ENCODE measurements around the gene PRIMA1.
"Not testable (repeated sequence)": the region's sequence is repeated elsewhere in the genome, so short reads cannot be mapped to it uniquely, and the experiment has no call there.

Gene PRIMA1

DNA sequence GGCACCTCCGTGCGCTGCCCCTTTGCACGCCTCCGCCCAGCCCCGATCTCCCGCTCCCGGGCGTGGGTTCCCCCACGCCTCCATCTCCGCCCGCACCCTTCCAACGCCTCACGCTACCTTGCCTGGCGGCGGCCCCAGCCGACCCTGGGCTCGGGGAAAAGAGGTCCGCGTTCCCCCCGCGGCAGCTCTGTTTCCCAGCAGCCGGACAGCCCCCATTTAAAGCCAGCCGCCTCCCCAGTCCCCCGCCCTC lies at the start of gene PRIMA1:
TSS of gene PRIMA1 (minus strand) at position 193 of the 250 bp plus-strand sequence. CDS start 767 bp downstream, outside the sequence.
- DNase-seq, result no peak

GRCh38 chr14:93834699-93835371 lies 46.5 kb upstream of the PRIMA1 start:
- no peak for DNase-seq

DNA sequence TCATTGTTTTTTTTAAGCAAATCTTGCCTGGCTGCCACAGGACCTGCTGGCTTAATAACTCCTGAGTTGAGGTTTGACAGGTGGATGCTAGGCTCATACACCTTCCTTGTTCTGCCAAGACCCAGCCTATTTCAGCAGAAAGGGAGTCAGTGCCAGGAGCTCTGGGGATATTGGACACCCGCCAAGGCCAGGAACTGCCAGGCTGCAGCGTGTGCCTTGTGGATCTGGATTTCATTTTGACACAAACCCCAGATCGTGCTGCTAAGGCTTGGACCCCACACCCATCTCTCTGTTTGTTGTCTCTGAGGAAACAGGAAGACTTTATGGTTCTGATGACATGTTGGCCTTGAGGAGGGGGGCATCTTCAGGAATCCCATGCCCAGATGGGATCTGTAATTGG lies 44.4 kb upstream of the PRIMA1 start:
- DNase-seq, result no peak

DNA sequence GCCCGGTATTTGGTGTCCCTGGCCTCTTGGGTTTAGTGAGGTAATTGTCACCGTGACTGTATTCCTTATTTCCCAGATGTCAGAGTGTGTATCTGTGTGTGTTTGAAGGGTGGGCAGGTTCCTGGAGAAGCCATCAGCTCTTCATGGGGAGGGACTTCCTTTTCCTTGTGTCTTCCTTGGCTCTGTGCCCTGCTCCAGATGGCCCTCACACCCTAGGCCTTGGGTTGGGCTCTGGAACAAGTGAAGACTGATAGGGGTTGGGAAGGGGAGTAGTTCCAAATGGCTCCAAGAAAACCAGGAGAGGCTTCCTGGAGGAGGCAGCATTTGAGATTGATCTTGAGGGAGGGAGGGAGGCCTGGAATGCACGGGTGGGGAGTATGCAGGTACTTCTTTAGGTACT lies 43.8 kb upstream of the PRIMA1 start:
- no peak for DNase-seq

DNA sequence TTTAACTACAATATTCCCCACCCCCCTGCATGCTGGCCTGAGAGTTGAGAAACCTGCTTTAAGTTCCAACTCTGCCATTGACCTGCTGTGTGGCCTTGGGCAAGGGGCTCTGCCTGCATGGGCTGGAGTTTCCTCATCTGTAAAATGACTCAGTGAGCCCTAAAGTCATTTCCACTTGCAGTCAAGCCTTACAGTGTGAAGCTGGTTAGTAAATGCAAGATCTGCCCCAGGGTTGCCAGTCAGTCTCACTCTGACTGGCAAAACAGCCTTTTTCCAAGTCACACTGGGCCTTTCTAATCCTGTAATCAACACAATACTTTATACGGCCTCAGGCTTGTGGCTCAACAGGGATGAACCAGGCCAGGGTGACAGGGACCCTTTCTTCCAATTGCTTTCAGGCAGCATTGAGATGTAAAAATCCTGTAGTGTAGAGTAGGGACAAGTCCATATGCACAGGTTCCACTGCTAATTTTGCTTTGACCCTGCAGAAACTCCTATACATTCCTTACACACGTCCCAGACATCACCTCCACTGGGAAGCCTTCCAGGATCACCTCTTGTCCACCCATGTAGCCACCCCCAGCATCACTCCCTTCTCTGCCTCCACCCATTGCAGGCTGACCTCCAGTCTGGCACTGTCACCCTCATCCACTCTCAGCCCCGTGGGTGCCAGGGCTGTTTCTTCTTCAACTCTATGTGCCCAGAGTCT lies 42.6 kb upstream of the PRIMA1 start:
- DNase-seq, result no peak

- no peak for DNase-seq
Observed at GRCh38 chr14:93829839-93830481, 41.7 kb upstream of the PRIMA1 start.

- DNase-seq, result no peak
Observed at GRCh38 chr14:93825235-93825553, 36.9 kb upstream of the PRIMA1 start.

- no peak for DNase-seq
Observed at GRCh38 chr14:93824518-93825234, 36.4 kb upstream of the PRIMA1 start.

- DNase-seq, result no peak
Observed at GRCh38 chr14:93824076-93824475, 35.8 kb upstream of the PRIMA1 start.

DNA sequence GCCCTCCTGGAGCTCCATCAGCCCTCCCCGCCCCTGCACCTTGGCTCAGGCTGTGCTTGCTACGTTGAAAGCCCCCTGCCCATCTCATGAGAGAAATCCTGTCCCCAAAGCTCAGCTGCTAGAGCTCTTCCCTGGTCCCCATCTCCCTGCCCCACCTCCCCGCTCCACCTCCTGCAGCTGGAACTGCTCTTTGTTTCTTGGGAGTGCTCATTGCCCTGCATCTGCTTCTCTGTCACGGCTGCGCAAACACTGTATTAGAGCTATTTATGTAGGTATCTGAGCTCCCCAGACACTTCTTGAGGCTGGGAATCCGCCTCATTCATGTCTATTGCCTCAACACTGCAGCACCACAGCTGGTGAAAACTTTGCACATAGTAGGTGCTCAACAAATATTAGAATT lies 32.8 kb upstream of the PRIMA1 start:
- no peak for DNase-seq

GRCh38 chr14:93818857-93819256 lies 30.6 kb upstream of the PRIMA1 start:
- no peak for DNase-seq

DNA sequence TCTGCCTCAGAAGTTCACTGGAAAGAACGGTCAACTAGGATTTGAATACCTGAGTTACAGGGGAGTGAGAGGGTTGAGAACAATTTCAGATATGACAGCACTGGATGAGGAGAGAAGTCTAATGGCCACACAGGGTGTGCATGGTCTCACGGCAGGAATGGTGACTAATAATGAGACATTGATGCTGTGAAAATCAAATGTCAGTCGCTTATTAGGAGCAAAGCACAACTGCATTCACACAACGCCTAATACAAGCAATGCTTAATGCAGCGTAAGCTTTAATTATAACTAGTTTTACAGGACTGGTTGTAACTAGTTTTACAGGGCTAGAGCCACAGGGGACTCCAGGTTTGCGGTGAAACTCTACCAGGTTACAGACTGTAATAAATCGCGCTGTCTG lies 23.4 kb upstream of the PRIMA1 start:
- DNase-seq, result no peak

- DNase-seq, result no peak
Observed at GRCh38 chr14:93811020-93811419, 22.7 kb upstream of the PRIMA1 start.

DNA sequence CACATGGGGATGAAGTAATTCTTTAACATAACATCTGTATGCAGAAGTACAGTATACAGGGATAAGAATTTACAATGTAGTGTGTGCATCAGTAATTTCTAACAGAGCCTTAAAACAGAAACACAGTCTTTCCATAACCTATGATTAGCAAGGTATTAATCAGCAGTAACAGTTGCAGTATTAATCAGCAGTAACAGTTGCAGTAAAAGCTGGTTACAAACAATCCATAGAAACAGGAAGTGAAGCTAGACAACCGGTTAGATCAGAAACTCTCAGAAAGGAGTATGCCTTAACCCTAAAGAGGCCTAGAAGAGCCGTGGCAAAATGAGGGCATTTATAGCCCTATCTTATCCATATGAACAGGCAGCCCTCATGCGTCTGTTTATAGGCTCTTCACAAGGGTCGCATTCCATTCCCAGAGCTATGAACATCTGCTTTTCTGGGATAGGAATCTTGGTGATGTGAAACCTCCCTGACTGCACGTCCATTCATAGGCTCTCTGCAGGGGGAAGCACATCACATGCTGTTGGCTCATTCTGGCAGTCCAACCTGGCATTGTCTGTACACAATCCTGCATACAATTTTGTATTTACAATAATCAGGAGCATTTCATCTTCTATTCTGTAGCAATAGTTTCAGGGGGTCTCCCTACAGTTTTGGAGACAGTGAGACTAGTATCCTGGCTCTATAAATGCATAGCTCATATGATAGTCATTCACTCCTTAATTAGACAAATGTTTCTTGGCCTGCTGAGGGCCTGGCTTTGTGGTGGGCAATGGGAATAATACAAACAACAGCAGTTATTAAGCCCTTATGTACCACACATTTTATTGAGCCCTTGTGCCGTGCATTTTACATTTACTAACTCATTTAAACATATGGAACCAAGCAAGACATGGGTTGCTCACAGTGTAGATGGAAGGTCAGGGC lies 21.5 kb upstream of the PRIMA1 start:
- not testable (repeated sequence) for DNase-seq

DNA sequence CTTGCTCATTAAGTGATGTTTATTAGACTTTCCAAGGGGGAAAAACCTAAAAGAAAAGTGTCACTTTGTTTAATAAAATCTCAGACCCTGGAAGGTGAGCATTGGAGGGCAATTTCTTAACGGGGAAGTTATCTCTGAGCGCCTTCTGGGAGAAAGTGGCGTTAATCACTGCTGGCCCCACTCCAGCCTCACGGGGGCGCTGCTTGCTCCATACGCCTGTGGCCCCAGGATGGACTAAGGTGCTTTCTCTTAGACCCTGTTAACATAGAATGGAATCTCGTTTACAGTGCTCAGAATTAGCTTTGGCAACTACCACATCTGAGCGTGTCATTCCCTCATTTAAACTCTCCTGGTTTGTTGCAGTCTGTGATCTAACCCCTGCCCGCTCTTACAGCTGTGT lies 16.4 kb upstream of the PRIMA1 start:
- no peak for DNase-seq

DNA sequence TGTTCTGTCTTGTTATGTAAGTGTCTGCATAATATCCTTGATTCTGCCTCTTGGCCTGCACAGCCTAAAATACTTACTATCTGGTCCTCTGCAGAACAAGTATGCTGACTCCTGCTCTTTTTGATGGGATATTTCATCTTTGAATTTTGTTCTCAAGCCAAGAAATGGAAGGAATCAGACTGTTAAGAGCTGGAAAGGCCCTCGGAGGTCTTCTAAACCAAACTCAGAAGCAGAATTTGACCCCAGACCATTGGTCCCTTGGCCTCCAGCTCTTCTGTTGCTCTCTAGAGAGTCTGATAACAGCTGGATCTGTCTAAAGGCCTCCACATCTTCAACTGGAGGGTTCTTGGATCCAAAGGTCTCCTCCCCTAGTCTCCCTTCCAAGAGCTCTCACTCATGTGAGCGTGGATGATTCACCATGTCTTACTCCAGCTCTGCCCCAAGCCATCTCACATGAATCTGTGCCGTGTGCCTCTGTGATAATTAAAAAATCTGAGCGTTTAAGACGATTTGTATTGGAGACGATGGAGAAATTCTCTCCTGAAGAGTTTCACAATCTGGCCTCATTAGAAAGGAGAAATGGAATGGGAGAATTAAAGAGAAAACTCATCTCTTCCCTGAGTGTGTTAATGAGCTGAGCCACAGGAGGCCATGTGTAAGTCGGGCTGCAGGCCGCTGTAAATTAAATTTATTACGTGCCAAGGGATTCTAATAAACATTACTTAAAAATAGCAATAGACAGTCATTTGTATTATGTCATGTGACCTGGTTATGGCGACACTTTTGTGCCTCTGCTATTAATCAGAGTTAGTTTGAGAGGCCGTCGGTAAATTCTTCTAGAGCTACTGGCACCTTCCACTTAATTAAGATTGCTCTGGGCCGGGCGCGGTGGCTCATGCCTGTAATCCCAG lies 15.4 kb upstream of the PRIMA1 start:
- no peak for DNase-seq

DNA sequence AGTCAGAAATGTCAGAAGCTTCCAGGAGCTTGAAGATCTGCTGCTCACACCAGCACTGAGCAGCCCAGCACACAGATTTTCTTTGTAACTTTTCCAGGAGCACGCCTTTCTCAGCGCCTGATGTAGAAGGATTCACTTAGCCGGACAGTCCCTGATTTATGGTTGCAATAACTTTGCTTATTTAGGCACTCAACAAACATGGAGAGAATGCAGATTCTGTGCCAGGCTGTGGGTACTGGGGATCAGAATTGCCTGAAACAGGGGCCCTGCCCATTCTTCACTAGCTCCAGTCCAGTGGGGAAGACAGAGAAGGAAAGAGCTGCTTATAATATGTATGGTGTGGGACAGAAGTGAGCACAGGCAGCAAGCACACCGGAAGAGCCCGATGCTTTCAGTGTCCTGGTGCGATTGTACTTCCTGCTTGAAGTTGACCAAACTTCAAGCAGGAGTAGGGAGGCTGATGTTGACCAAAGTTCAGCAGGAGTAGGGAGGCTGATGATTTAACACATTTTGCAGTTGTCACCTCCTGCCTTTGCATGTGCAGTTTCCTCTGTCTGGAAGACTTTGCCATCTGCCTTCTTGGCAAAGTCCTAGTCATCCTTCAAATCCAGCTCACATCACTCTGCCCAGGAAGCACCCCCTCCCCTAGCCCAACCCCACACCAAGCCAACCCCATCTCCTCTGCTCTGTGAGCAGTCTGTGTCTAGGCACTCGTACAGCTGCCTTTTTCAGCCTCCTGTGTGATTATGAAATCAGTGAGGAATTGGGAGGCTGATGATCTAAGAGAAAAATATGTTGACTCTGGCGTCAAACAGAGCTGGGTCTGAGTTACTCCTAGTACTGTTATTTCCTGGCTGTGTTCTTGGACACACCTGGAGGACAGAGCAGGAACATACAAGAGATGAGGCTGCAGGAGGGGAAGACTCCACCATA lies 12.0 kb upstream of the PRIMA1 start:
- no peak for DNase-seq

DNA sequence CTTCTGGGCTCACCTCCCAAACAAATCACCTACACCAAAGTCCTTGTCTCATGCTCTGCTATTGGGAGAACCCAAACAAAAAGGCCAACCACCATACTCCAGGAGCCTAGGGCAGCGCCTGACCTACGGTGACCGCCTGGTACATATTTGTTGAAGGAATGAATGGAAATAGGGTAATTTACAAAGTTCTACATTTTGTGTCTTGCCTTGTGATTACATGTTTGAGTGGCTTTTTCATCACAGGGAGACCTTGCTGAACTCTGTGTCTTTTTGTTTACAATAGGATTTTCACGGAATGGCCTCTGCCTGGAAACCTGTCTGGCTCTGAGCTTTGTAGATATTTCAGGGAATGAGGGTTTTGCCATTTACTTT lies 11.3 kb upstream of the PRIMA1 start:
- no peak for DNase-seq

DNA sequence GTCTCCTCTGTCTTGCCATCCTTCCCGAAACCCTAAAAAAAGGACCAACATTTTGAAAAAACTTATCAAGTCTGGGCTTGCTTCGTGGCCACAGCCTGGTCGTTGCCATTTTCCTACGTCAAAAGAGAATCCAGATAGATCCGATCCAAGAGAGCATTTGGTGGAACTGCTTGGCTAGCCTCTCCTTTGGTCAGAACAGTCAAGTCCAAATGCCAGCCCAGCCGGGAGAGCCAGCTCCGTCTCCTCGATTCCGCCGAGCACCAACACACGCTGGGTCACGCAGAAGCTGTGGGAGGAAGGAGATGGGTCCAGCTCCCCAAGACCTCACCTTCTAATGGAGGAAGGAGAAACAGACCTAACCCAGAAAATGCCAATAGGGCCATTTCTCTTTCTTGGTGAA lies 9.3 kb upstream of the PRIMA1 start:
- no peak for DNase-seq

DNA sequence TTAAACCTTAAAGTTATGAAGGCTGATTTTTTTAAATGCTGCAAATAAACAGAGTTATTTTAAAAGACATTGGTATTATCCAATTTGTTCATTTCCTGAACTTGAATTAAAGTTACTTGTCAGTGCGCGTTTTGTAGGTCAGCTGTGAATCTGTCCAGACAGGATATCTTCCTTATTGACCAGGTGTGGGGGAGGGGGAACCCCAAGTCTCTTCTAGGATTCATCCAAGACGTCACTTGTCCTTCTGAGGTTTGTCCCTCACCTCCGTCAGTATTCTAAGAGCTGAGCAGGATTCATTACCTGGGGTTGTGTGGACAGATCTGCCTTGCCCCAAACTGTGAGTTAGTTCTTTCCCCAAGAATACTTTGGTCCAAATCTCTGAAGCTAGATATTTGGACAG lies 8.8 kb upstream of the PRIMA1 start:
- no peak for DNase-seq

DNA sequence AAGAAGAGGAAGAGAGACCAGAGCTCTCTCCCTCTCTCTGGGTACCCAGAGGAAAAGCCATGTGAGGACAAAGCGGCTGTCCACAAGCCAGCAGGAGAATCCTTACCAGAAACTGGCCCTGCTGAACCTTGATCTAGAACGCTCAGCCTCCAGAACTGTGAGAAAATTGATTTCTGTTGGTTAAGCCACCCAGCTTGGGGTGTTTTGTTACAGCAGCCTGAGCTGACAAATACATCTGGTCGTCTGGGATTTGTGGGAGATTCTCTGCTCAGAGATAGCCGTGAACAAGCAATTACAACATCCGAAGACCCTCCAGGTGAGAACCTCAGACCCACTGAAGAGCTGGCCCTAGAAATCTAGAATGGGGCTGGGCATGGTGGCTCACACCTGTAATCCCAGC lies 6.5 kb upstream of the PRIMA1 start:
- DNase-seq, result no peak
